GM12878 (cell line): ENCODE measurements around the gene FKBP6. TPM values are rescaled to one million over a fixed set of nuclear protein-coding genes. Genes with fewer than 3 reads are reported as not detected.

Source experiments
- ATAC-seq: fragments of 200-7000 bp; cut with Tn5 transposase; 3 replicates; pipeline ENCODE4 v1.9.1; 2020; ENCODE audit warnings: mild to moderate bottlenecking, moderate library complexity
- BruUV-seq: library from RNA; stranded (reverse); fragments of 400-500 nt; replicated peaks from 2 replicates; lab custom pipeline; 2021; lab: Mats Ljungman, UMichigan
- CTCF ChIA-PET: fragments of 300-600 bp; sonication (Branson Sonifier 250); formaldehyde crosslinking; extraction: SDS; loops from one replicate; lab custom pipeline; 2021; ENCODE audit warnings: inconsistent platforms; lab: Yijun Ruan, JAX
- POLR2A ChIA-PET: fragments of 350-600 bp; formaldehyde crosslinking; extraction: SDS; loops from one replicate; lab custom pipeline; 2021; ENCODE audit warnings: inconsistent platforms; lab: Charles Lee
- RAD21 ChIA-PET: fragments of 300-600 bp; sonication (Branson Sonifier 250); formaldehyde crosslinking; loops from one replicate; lab custom pipeline; 2023; ENCODE audit warnings: antibody characterized with exemption; ENCODE audit not compliant: unreplicated experiment; lab: Charles Lee
- SMC1A ChIA-PET: fragments of 300-600 bp; sonication (Branson Sonifier 250); formaldehyde crosslinking; loops from one replicate; lab custom pipeline; 2023; ENCODE audit not compliant: unreplicated experiment, uncharacterized antibody; lab: Charles Lee
- DNase-seq: peaks from one replicate; pipeline ENCODE4 v3.0.0-alpha.2; 2011; ENCODE audit warnings: low read depth, low spot score
- FAIRE-seq: peaks from 3 replicates; lab custom pipeline; 2011; peaks lifted over from hg19 to GRCh38; lab: Jason Lieb, UNC
- H2AFZ ChIP-seq: 2 replicates; pipeline ENCODE4 v1.6.0; 2011; ENCODE audit warnings: low read depth, low read length, control low read depth; ENCODE audit not compliant: control insufficient read depth
- H3K27ac ChIP-seq: 2 replicates; pipeline ENCODE4 v1.5.1; 2011; ENCODE audit warnings: control low read depth; ENCODE audit not compliant: control insufficient read depth, insufficient read depth
- H3K27me3 ChIP-seq, 2 experiments: replicated peaks in 1 of 2; 2 replicates each; pipeline versions ENCODE4 v1.6.0 to v1.6.1; 2011; ENCODE audit warnings: low read length in 1 of 2; ENCODE audit not compliant: control insufficient read depth in 2 of 2, insufficient read depth in 2 of 2
- H3K36me3 ChIP-seq, 2 experiments: 2 replicates each; pipeline ENCODE4 v1.5.1; 2011; ENCODE audit warnings: low read length in 1 of 2; ENCODE audit not compliant: control insufficient read depth in 2 of 2, insufficient read depth in 2 of 2
- H3K4me1 ChIP-seq: 2 replicates; pipeline ENCODE4 v1.6.1; 2011; ENCODE audit warnings: mild to moderate bottlenecking, low read length, moderate library complexity, mixed read lengths; ENCODE audit not compliant: control insufficient read depth, insufficient read depth
- H3K4me2 ChIP-seq: 2 replicates; pipeline ENCODE4 v1.6.0; 2011; ENCODE audit warnings: control low read depth; ENCODE audit not compliant: control insufficient read depth, insufficient read depth
- H3K4me3 ChIP-seq: fragments of 200-600 bp; sonication (generic); 2 replicates; pipeline ENCODE4 v1.5.1; 2016
- H3K79me2 ChIP-seq: 2 replicates; pipeline ENCODE4 v1.6.0; 2011; ENCODE audit warnings: low read length; ENCODE audit not compliant: control insufficient read depth, insufficient read depth
- H3K9ac ChIP-seq: 2 replicates; pipeline ENCODE4 v1.8.0; 2011; ENCODE audit warnings: low read length, control low read depth, mixed read lengths; ENCODE audit not compliant: control insufficient read depth, insufficient read depth
- H3K9me3 ChIP-seq: replicated peaks from 3 replicates; pipeline ENCODE4 v1.5.1; 2011; ENCODE audit warnings: mild to moderate bottlenecking, low read length; ENCODE audit not compliant: control insufficient read depth, insufficient read depth
- H4K20me1 ChIP-seq: 2 replicates; pipeline ENCODE4 v1.6.0; 2011; ENCODE audit not compliant: control insufficient read depth, insufficient read depth
- GABPA ChIP-seq: IDR thresholded peaks from 2 replicates; pipeline ENCODE4 v1.6.1; 2014; ENCODE audit warnings: antibody characterized with exemption, low read depth, mild to moderate bottlenecking, inconsistent platforms
- GATAD2B ChIP-seq: fragments of 450-650 bp; conservative IDR thresholded peaks from 2 replicates; pipeline ENCODE4 v1.6.1; 2017; ENCODE audit warnings: low read depth, mild to moderate bottlenecking, moderate library complexity
- HSF1 ChIP-seq: fragments of 150-350 bp; IDR thresholded peaks from 2 replicates; pipeline ENCODE4 v1.6.1; 2014; ENCODE audit warnings: mild to moderate bottlenecking, low read depth, low read length
- KDM1A ChIP-seq: fragments of 200-600 bp; sonication (generic); IDR thresholded peaks from 2 replicates; pipeline ENCODE4 v1.6.1; 2016; ENCODE audit warnings: borderline replicate concordance
- KLF5 ChIP-seq: fragments of 450-650 bp; IDR thresholded peaks from 2 replicates; pipeline ENCODE4 v1.6.1; 2014; ENCODE audit warnings: mild to moderate bottlenecking; ENCODE audit not compliant: partially characterized antibody
- RAD21 ChIP-seq: IDR thresholded peaks from 2 replicates; pipeline ENCODE4 v1.6.1; 2011; ENCODE audit warnings: mild to moderate bottlenecking, low read depth, low read length, moderate library complexity; ENCODE audit not compliant: insufficient read depth
- SMAD1 ChIP-seq: fragments of 450-650 bp; IDR thresholded peaks from 2 replicates; pipeline ENCODE4 v1.6.1; 2018; ENCODE audit warnings: mild to moderate bottlenecking, low read depth; ENCODE audit not compliant: partially characterized antibody
- SMAD5 ChIP-seq: IDR thresholded peaks from 2 replicates; pipeline ENCODE4 v1.6.1; 2016; ENCODE audit warnings: antibody characterized with exemption, low read depth
- SPI1 ChIP-seq: IDR thresholded peaks from 2 replicates; pipeline ENCODE4 v1.6.1; 2011; ENCODE audit warnings: low read depth, mild to moderate bottlenecking, low read length, moderate library complexity, borderline replicate concordance; ENCODE audit not compliant: insufficient read depth
- SREBF1 ChIP-seq: IDR thresholded peaks from 2 replicates; pipeline ENCODE4 v1.6.1; 2012; ENCODE audit warnings: mild to moderate bottlenecking, low read length
- TCF3 ChIP-seq: IDR thresholded peaks from 2 replicates; pipeline ENCODE4 v1.6.1; 2012; ENCODE audit warnings: low read depth, mild to moderate bottlenecking, low read length, borderline replicate concordance; ENCODE audit not compliant: insufficient read depth
- USF1 ChIP-seq: IDR thresholded peaks from 2 replicates; pipeline ENCODE4 v1.6.1; 2011; ENCODE audit warnings: borderline replicate concordance, low read depth, mild to moderate bottlenecking, moderate library complexity, mixed read lengths, low read length; ENCODE audit not compliant: insufficient read depth; ENCODE audit errors: extremely low read length
- ZNF24 ChIP-seq: fragments of 450-650 bp; IDR thresholded peaks from 2 replicates; pipeline ENCODE4 v1.6.1; 2017; ENCODE audit warnings: antibody characterized with exemption, mild to moderate bottlenecking
- ZNF622 ChIP-seq: fragments of 450-650 bp; IDR thresholded peaks from 2 replicates; pipeline ENCODE4 v1.6.1; 2017; ENCODE audit warnings: mild to moderate bottlenecking, inconsistent platforms
- WGBS: methylation state at CpG from one replicate; pipeline ENCODE4 v1.1.6; 2016; ENCODE audit warnings: low lambda C conversion rate; ENCODE audit not compliant: insufficient replicate concordance, insufficient coverage; ENCODE audit errors: missing lambda C conversion rate; 5-methylcytosine and 5-hydroxymethylcytosine counted together
- in situ Hi-C: fragments of 300-500 bp; cut with MboI; formaldehyde crosslinking; loops from 9 replicates; pipeline ENCODE4 v1.14.3; 2018; ENCODE audit warnings: mixed read lengths
- intact Hi-C: fragments of 100-400 bp; cut with micrococcal nuclease; formaldehyde crosslinking; loops from one replicate; pipeline ENCODE4 v1.14.2; 2022; ENCODE audit not compliant: unreplicated experiment
- polyA plus RNA-seq, 11 experiments: library from polyadenylated mRNA; depleted of rRNA in 4 of 11; unstranded in 6 of 11; stranded (reverse) in 5 of 11; fragments of >200 nt; fragmentation: Nextera tagmentation in 4 of 11; fragmentation: Illumina TruSeq in 1 of 11; extraction: Ambion mirVana in 4 of 11; extraction: Trizol in 1 of 11; gene quantifications; 1 replicate in 1 of 11; 2 replicates in 10 of 11; pipeline versions ENCODE4 v1.2.1 to v1.2.3, GENCODE V29; 2011 to 2016; ENCODE audit warnings: inconsistent platforms in 2 of 11, missing spikeins in 2 of 11, low read depth in 1 of 11
- total RNA-seq, 4 experiments: library from RNA; depleted of rRNA in 3 of 4; stranded (reverse); fragments of >200 nt in 3 of 4; fragmentation: Illumina TruSeq in 1 of 4; extraction: Trizol in 1 of 4; gene quantifications; 2 replicates each; pipeline versions ENCODE4 v1.2.1 to v1.2.3, GENCODE V29; 2013 to 2021

FKBP6 gene
- total and polyA plus RNA-seq, 10 of the 15 experiments (the other 5 are each of a cell fraction or from before 2014, with no cell fraction given), result not detected

- no peak for FAIRE-seq
- SMC1A ChIA-PET, result interaction anchor here (0.5 kb wide), 1 partner anchor 17 kb away, joined by 3 read pairs; no protein-coding TSS in a partner anchor
- no peak for ATAC-seq
- H3K4me3 ChIP-seq, result no peak overlapping the region
- H3K27me3 ChIP-seq, result no peaks in the 10 kb centered on the region; a peak in 2 of 4 replicates
- no peak for TF ChIP-seq KDM1A
- RAD21 ChIA-PET, result no interaction called here
- CTCF ChIA-PET, result no interaction called here
- no peaks in the 10 kb centered on the region for H4K20me1 ChIP-seq
- no peak overlapping the region for H2AFZ ChIP-seq
- H3K9ac ChIP-seq, result no peak overlapping the region
- 43% methylated on average over 12 of the region's 12 CpGs for WGBS
- no peaks in the 10 kb centered on the region for H3K79me2 ChIP-seq
- in situ Hi-C loops, result no loop called here
- H3K4me2 ChIP-seq, result no peak overlapping the region
- intact Hi-C loops, result no loop called here
- H3K4me1 ChIP-seq, result no peaks in the 10 kb centered on the region
- BruUV-seq, result no TSS peak
- no peak for DNase-seq
- no peaks in the 10 kb centered on the region for H3K36me3 ChIP-seq
- H3K27ac ChIP-seq, result no peak overlapping the region
- no peaks in the 10 kb centered on the region for H3K9me3 ChIP-seq
- POLR2A ChIA-PET, result no interaction called here
Observed at GRCh38 chr7:73350306-73351068, 22.5 kb downstream of the FKBP6 start.

GRCh38 chr7:73351447-73352167 is 23.6 kb downstream of the FKBP6 start:
- no peaks in the 10 kb centered on the region for H3K4me1 ChIP-seq
- WGBS, result 44% methylated on average over 6 of the region's 6 CpGs
- intact Hi-C loops, result no loop called here
- TF ChIP-seq GABPA, result no peak
- no peak for TF ChIP-seq SMAD5
- no peak for TF ChIP-seq RAD21
- no peak for TF ChIP-seq USF1
- TF ChIP-seq SPI1, result no peak
- TF ChIP-seq ZNF622, result no peak
- TF ChIP-seq ZNF24, result no peak
- no peak for TF ChIP-seq KLF5
- no peak for TF ChIP-seq GATAD2B
- no peak for TF ChIP-seq TCF3
- TF ChIP-seq SREBF1, result no peak
- TF ChIP-seq SMAD1, result no peak
- no peak for TF ChIP-seq HSF1

More at GRCh38 chr7:73351447-73352167, 23.6 kb downstream of the FKBP6 start:
- no peak overlapping the region for H3K27ac ChIP-seq
- H3K9ac ChIP-seq, result no peak overlapping the region
- FAIRE-seq, result peak; percentile 18
- ChIA-PET RAD21 (no interaction called here), SMC1A (no interaction called here), CTCF (interaction anchor here (1.2 kb wide), 1 partner anchor 100 kb away, joined by 3 read pairs; no protein-coding TSS in a partner anchor), POLR2A (no interaction called here)
- in situ Hi-C loops, result no loop called here
- no peaks in the 10 kb centered on the region; a peak in 1 of 4 replicates for H3K27me3 ChIP-seq
- H3K79me2 ChIP-seq, result no peaks in the 10 kb centered on the region
- no peak overlapping the region for H3K4me2 ChIP-seq
- no peak overlapping the region for H3K4me3 ChIP-seq
- no peak for ATAC-seq
- no peaks in the 10 kb centered on the region for H4K20me1 ChIP-seq
- H2AFZ ChIP-seq, result no peak overlapping the region
- no TSS peak for BruUV-seq
- no peaks in the 10 kb centered on the region for H3K36me3 ChIP-seq
- no peak for DNase-seq
- H3K9me3 ChIP-seq, result no peaks in the 10 kb centered on the region
